ENCODE data around the gene TP53RK.

Gene TP53RK

DNA sequence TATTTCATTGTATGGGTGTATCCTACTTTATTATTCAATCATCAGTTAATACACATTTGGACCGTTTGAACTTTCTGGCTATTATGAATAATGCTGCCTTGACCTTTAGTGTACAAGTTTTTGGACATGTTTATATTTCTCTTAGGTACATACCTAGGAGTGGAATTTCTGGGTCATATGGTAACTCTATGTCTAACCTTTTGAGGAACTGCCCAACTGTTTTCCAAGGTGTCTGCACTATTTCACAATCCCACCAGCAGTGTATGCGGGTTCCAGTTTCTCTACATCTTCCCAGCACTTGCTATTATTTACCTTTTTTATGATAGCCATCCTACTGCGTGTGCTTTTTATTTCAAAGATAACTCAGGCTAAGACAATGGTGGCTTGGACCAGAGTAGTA lies 23.6 kb downstream of the TP53RK start:
- DNase-seq (ENCODE audit: low read depth in 3 of 3) = no peak

DNA sequence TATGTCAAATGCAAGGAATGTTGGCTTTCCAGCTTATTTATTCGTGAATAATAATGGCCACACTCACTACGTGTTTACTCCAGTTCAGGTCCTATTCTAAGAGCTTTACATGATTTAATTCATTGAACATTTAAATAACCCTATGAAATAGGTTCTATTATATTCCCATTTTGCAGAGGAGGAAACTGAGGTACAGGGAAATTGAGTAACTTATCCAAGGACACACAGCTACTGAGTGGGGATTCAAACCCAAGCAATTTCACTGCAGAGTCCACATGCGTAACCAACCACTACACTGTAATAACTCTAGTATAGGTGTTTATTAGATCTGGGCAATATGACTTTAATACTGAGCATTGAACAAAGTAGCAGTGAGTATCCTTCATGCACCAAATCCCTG lies 25.7 kb downstream of the TP53RK start:
- no peak for DNase-seq (ENCODE audit: low read depth in 3 of 3)

DNA sequence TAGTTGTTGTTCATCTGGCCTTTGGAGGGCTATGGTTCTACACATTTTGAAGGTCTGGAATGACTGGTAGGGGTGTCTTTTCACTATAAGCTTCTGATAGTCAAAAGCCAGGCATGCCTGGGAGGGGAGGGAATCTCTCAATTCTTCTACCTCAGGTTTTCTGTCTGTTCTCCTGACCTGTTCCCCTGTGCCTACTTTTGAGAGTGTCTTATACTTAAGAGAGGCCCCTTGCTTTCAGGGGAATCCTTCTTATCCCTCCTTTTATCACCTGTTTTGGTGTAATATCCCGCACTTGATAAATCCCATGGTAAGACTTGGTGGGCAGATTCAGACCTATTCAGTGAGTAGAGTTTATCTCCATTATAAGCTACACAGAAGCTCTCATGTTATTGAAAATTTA lies 27.6 kb downstream of the TP53RK start:
- DNase-seq (ENCODE audit: low read depth in 3 of 3) = no peak

DNA sequence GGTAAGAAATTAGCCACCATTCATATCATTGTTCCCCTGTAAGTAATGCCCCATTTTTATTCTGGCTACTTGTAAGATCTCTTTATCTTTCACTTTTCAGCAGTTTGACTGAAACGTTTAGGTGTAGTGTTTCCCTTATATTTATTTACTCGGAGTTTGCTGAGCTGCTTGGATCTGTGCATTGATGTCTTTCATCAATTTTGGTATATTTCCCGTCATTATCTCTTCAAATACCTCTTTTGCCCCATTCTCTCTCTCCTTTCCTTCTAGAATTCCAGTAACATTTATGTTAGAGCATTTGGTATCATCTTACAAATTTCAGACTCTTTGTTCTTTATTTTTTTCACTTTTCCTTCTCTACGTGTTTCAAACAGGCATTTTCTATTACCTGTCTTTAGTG lies 28.8 kb downstream of the TP53RK start:
- no peak for DNase-seq (ENCODE audit: low read depth in 3 of 3)

DNA sequence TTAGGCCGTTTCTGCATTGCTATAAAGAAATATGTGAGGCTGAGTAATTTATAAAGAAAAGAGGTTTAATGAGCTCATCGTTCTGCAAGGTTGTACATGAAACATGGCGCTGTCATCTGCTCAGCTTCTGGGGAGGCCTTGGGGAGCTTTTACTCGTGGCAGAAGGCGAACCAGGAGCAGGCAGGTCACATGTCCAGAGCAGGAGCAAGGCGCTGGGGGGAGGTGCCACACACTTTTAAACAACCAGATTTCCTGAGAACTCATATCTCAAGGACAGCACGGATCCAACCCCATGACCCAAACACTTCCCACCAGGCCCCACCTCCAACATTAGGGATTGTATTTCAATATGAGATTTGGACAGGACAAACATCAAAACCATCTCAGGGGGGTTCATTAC lies 31.6 kb downstream of the TP53RK start:
- no peak for DNase-seq (ENCODE audit: low read depth in 3 of 3)

DNA sequence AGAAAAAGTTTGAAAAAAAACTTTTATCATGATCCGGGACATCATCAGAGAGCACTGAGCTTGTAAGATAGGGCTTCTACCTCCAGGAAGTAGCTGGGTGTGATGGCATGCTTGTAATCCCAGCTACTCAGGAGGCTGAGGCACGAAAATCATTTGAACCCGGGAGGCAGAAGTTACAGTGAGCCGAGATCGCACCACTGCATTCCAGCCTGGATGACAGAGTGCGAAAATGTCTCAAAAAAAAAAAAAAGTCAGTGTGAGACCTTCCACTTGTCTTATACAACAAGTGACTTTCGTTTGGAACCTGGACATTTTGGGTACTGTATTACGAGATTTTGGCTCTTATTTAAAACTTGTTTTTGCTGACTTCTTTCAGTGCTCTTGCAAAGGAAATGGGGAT lies 32.1 kb downstream of the TP53RK start:
- DNase-seq (ENCODE audit: low read depth in 3 of 3) = no peak

DNA sequence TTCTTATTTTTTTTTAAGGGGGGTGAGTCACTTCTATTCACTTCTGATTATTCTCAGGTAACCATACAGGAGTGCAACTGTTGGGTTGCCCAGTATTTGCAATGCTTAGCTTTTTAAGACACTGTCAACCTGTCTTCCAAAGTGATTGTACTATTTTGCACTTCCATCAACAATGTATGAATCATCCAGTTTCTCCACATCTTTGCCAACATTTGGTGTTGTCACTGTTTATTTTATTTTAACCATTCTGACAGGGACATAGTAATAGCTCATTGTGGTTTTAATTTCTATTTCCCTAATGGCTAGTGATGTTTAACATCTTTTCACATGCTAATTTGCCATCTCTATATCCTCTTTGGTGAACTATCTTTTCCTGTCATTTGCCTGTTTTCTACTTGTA lies 36.5 kb downstream of the TP53RK start:
- DNase-seq (ENCODE audit: low read depth in 3 of 3) = no peak

DNA sequence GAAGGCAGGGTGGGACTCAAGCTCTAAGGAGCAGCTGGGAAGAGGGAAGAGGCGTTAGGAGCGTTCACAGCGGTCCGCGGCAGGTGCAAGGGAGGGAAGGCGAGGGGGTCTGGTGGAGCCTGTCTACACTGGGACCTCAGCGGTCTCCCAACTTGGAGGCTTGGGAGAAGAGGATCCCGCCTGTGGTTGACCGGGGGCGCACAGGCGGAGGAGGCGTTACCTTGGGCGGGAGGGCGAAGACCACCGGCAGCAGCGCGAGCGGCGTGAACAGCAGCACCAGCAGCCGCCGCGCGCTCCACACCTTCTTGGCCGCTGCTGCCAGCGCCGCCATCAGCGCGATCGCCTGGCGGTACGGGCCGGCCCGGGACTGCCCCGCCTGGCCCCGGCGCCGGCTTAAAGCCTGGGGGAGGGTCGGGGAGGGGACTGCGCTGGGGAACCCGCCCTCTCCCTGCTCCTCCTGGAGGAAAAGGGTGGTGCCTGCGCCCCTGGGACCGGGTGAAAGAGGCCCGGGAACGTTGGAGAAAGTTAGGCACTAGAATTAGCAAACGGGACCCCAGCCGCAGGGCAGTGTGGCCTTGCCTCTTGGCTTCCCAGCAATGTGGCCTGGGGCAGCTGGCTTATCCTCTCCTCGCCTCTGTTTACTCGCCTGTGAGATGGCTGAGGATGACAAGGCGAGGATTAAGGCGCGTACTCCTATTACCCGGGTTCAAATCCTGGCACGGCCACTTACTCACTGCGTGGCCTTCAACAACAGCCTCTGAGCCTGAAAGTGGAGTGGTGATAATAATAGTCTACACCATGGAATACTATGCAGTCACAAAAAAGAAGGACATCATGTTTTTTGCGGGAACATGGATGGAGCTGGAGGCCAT lies 37.9 kb downstream of the TP53RK start, which contains the start of gene SLC13A3:
Gene SLC13A3 (minus strand): TSS at position 369 of the 872 bp plus-strand sequence. CDS start 38 bp downstream, at position 331.
- no peak for DNase-seq (ENCODE audit: low read depth in 3 of 3)

DNA sequence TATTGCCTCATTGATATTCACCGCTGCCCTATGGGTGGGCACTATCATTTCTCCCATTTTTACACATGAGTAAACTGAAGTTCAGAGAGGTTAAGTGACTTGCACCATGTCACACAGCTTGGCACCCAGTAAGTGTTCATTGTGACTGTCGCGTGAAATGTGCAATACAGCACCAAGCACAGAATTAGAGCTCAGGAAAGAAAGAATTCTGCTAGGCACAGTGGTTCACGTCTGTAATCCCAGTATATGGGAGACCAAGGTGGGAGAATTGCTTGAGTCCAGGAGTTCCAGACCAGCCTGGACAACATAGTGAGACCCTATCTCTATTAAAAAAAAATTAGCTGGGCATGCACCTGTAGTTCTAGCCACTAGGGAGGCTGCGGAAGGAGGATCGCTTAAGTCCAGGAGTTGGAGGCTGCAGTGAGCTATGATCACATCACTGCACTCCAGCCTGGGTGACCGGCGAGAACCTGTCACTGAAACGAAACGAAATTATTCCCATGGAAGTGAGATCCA lies 38.6 kb downstream of the TP53RK start:
- DNase-seq (ENCODE audit: low read depth in 3 of 3) = no peak

DNA sequence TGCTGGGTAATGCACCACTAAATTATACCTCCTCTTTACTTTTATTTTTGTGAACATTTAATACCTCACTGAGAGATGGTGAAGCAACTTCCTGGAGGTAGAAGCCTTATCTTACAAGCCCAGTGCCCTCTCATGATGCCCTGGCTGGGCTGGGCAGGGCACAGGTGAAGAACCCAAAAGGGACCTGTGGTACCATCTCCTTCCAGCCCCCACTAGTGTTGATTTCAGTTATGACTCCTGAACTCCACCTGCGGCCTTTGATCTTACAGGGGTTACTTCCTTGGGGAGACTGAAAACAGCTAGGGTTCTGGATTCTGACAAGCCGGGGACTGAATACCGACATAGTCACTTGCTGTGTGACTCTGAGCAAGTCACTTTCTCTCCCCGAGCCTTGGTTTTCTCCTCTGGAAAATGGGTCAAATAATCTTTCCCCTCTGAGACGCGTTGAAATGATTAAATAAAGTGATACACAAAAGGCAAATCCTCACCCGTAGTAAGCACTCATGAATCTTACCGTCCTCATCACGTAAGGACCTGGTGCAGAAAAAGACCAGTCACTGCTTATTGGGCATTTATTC lies 39.2 kb downstream of the TP53RK start:
- DNase-seq (ENCODE audit: low read depth in 3 of 3) = no peak

DNA sequence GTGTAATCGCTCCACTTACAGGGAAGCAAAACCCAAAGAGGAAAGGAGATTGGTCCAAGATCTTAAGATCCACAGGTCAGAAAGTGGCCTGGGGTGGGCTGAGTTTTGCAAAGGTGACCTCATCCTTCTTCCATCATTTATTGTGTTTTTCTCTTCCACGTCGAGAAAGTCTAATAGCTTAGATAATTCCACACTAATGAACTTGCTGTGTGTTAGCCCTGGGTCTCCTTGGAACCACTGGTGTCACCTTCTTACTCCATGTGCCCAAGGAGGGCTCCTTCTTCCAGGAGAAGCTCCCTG lies 39.6 kb downstream of the TP53RK start:
- DNase-seq (ENCODE audit: low read depth in 3 of 3) = no peak

DNA sequence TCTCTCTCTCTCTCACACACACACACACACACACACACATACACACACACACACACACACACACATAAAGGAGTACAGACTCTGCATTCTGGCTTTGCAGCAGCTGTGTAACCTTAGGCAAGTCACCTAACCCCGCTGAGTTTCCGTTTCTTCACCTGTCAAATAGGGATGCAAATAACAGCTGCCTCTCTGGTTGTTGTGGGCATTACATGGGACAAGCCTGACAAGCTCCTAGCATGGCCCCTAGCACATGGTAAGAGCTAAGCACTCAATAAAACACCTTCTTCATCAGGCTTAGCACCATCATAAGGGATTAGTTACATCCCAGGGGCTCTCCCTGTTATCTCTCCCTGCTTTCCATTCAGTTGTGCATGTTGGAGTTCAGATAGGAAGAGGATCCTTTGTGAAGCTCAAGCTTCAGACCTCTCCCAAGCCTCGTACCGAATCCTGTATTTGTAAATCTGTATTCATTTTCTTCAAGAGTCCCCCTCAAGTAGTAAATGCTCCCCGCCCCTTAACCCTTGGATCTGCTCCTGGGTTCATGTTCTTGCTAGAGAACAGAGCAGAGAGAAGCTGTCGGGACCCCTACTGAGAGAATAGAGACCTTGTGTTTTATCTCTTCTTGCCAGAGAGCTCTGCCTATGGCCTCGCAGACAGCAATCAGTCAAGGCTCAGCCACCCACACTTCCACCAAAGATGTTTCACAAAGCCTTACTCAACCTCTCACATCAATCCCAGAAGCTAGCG lies 40.2 kb downstream of the TP53RK start:
- DNase-seq (ENCODE audit: low read depth in 3 of 3) = no peak

DNA sequence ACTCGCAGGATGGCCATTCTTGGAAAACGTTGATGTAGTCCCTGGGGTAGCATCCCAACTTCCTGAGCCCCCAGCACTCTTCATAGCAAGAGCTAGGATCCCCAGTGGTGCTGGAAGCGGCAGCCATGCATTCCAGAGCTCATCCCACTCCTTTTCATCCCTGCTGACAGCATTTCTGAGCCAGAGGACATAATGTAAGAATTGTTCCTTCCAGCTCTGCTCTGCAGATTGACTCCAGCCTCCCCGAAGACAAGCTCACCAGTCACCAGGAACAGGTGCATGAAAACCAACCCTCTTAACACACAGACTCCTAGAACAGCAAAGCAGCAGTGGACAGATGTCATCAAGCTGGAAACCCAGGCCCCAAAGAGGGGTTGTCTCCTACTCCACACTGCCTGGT lies 41.8 kb downstream of the TP53RK start:
- no peak for DNase-seq (ENCODE audit: low read depth in 3 of 3)

DNA sequence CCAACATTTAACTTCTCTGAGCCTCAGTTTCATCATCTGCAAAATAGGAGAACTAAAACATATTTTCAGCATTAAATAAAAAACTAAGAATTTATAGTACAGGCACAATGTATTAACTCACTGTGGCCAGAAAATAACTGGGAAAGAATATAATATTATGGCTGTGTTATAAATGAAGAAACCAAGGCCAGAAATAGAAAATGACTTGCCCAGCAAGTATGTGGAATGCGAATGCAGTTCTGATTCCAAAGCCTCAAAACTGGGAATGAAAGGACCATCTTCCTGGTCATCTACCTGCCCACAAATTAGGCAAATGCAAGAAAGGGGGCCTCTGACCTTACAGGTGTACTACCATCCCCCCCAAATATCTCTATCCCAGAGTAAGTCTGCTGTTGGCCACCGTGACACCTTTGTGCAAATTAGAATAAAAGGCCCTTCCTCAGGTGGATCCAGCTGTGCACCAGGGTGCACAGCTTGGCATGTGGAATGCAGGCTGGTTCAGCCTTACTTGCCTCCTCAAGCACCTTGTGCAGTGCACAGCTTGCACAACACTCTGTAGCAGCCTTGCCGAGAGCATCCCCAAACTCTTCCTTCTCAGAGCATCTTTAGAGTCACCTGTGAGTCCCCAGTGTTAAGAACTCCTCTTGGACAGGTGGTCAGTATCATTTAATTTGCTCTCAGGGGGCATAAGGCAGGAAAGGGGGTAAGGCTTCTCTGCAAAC lies 42.4 kb downstream of the TP53RK start:
- DNase-seq (ENCODE audit: low read depth in 3 of 3) = no peak

DNA sequence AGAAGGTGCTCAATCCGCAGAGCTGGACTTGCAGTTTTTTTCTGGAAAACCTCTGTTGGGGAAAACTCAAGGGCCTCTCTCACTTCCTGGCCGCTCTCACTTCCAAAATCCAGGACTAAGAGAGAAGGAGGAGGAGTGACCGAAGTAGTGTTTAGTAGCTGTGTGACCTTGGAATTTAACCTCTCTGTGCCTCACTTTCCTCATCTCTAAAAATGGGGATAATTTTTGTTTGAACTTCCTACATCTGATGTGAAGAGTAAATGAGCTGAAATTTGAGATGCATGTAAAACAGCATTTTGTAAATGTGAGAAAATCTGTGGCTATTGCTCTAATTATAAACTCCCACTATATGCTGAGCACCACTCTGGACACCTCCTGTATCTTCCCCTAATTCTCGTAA lies 43.1 kb downstream of the TP53RK start:
- DNase-seq (ENCODE audit: low read depth in 3 of 3) = no peak

DNA sequence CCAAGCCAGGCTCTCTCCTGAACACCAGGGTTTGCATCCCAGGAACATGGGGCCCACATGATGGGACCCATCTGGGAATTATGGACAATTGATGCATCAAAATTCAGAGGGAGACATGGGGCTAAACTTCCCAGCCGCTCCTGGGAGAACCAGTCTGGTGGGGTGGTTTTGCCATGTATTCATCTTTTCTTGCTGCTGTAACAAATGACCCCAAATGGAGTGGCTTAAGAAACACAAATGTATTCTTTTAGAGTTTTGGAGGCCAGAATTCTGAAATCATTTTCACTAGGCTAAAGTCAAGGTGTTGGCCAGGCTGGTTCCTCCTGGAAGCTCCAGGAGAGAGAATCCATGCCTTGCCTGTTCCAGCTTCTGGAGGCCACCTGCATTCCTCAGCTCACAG lies 44.5 kb downstream of the TP53RK start:
- DNase-seq (ENCODE audit: low read depth in 3 of 3) = no peak

DNA sequence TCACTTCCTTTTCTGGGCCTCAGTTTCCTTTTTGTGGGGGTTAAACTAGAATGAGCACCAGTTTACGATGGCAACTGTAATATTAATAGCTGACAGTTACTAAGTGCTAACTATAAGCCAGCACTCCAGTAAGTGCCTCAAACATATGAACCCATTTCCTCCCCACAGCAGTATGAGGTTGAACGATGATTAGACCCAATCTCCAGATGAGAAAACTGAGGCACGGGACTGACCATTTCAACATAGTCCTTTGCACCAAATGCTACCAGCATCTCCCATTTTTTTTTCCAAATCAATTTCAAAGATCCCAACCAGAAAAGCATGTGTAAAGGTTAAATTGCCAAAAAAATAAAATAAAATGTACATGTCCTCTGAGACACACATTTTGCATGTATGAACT lies 45.1 kb downstream of the TP53RK start:
- no peak for DNase-seq (ENCODE audit: low read depth in 3 of 3)

DNA sequence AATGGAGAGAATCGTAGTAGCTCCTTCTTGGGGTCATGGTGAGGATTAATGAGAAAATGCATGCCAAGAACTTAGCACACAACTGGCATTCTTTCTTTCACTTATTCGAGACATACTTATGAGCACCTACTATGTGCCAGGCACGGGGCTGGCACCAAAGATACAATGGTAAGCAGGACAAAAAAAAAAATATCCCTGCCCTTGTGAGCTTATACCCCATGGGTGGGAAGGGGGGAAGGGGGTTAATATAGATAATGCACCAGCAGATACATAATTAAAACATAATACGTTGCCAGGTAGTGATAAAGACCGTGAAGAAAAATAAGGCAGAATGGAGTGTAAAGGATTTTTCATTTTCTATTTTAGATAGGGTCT lies 46.3 kb downstream of the TP53RK start:
- no peak for DNase-seq (ENCODE audit: low read depth in 3 of 3)

DNA sequence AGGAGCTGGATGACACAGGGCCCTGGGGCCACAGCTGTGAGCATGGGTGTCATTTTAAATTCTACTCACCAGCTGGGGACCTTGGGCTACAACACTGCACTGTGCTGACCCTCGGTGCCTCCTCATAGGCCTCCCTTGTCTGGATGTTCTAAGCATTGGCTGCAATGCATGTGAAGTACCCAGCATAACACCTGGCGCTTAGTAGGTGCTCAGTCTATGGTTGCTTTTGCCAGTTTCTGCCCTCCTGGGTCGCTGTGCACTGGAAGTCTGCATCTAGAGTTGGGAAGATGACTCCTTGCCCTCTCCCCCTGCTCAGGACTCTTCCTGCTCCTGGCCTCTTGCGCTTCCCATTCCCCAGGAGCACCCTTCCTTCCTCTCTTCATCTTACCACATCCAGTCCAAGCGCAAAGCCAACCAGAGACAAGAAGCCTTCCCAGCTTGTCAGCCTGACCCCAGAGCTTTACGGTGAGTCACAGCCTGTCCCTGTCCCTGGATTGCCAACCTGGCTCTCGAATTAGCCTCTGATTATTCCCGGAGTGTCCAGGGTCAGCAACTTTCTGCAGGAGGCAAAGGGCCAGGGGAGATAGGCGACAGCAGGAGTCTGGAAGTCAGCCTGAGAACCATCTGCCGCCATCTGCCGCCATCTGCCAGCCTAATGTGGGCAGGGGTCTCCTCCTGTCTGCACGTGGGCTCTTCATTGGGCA lies 46.8 kb downstream of the TP53RK start:
- DNase-seq (ENCODE audit: low read depth in 3 of 3) = no peak

DNA sequence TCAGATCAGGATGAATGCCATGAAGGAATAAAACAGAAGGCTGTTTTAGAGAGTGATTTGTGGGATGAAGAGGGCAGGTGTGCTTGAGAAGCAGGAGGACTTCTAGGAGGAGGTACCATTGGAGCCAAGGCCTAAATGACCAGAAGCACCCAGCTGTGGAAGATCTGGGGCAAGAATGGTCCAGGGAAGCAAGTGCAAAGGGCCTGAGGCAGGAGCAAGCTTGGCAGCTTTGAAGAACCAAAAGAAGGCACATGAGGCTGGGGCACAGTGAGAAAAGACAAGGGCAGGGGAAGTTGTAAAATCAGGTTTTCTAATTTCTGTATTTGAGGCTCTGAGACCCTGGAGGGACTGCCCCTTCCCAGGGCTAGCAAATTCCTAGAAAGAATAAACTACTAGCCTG lies 47.8 kb downstream of the TP53RK start:
- no peak for DNase-seq (ENCODE audit: low read depth in 3 of 3)

DNA sequence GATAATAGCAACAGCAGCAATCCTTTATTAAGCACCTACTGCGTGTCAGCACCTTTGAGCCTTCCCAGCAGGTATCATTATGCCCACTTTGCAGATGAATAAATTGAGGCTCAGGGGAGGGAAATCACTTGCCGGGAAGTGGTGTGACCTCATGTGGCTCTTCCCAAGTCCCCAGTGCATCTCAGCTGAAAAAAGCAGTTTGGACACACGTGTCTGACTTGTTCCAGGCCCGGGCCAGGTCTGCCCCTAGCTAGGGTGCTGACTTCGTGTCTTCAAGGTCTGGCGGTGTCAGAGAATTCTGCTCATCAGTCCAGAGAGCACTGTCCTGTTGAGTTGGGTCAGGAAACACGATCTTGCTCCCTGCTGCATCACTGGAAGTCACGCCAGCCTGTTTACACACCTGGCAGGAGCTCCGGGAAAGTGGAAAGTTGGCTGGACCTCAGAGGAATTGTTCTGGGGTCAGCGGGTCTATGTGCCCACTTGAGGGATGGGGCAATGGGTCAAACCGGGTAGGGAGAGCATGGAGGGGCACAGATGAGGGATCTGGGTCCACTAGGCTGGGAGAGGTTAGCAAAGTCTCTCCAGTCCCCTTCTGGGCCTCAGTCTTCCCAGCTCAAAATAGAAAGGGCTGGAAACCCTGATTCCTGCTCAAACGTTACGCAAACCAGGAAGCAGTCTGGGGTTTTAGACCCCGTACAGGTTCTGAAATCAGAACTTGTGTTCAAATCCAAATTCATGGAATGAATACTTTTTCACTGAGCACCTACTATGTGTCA lies 48.5 kb downstream of the TP53RK start:
- DNase-seq (ENCODE audit: low read depth in 3 of 3) = no peak

Data from stimulated activated CD4-positive, alpha-beta T cell treated with anti-CD3 and anti-CD28 coated beads, TNF-alpha, amount 100 ng/mL, for 24 hours (primary cell).